ENCODE measurements around the gene CRB1.

DNA sequence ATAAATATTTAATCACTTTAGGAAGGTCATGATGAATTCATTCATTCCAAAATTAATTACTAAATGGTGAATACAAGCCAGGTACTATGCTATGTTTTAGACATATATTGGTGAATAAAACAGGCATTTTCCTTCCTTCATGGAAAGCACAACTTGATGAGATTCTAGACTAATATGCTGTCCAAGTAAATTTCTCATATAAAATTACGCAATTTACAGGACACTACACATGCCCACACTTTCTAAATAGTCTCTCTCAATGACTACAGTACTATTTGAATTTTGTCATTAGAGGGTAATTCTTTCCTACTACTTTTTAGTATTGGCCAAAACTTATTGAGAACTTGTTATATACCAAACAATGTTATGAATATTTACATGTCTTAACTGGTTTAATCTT lies 150.6 kb downstream of the CRB1 start:
- TF ChIP-seq KDM1A (IDR thresholded peaks at IDR 0.05; ENCODE audit: borderline replicate concordance, low read length) (no peak), KDM5A (IDR thresholded peaks at IDR 0.05; ENCODE audit: low read length) (no peak), RNF2 (IDR thresholded peaks at IDR 0.05; ENCODE audit: borderline replicate concordance, low read depth, low read length, missing control alignments, poor library complexity, severe bottlenecking) (no peak), TBP (IDR thresholded peaks at IDR 0.05; ENCODE audit: low read depth, low read length) (no peak), POLR2A (IDR thresholded peaks at IDR 0.05; ENCODE audit: control extremely low read depth in 1 of 2, low read depth in 2 of 2, low read length in 2 of 2) (no peak), TAF1 (IDR thresholded peaks at IDR 0.05; ENCODE audit: low read depth, low read length) (no peak), EZH2 (IDR thresholded peaks at IDR 0.05; ENCODE audit: low read depth, low read length, severe bottlenecking) (no peak), ATF2 (IDR thresholded peaks at IDR 0.05; ENCODE audit: low read length) (no peak), RAD21 (IDR thresholded peaks at IDR 0.05 in 1 of 2, conservative IDR thresholded peaks at IDR 0.05 in 1 of 2; ENCODE audit: low read depth in 2 of 2, low read length in 2 of 2) (no peak)
- TF ChIP-seq, protein P1, sequence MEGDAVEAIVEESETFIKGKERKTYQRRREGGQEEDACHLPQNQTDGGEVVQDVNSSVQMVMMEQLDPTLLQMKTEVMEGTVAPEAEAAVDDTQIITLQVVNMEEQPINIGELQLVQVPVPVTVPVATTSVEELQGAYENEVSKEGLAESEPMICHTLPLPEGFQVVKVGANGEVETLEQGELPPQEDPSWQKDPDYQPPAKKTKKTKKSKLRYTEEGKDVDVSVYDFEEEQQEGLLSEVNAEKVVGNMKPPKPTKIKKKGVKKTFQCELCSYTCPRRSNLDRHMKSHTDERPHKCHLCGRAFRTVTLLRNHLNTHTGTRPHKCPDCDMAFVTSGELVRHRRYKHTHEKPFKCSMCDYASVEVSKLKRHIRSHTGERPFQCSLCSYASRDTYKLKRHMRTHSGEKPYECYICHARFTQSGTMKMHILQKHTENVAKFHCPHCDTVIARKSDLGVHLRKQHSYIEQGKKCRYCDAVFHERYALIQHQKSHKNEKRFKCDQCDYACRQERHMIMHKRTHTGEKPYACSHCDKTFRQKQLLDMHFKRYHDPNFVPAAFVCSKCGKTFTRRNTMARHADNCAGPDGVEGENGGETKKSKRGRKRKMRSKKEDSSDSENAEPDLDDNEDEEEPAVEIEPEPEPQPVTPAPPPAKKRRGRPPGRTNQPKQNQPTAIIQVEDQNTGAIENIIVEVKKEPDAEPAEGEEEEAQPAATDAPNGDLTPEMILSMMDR (IDR thresholded peaks at IDR 0.05; ENCODE audit: control extremely low read depth in 1 of 3, insufficient read depth in 1 of 3, low read depth in 1 of 3, low read length in 3 of 3): no peak
